HepG2 (cell line): ENCODE data around the gene ID4. TPM values are rescaled to one million over a fixed set of nuclear protein-coding genes. Genes with fewer than 3 reads are reported as not detected.
A peak's percentile ranks its signal among the peaks of the same experiment; 100 is the strongest.

ENCODE experiments used
- DMTF1 ChIP-seq: sonication (generic); formaldehyde crosslinking; IDR thresholded peaks from 2 replicates; pipeline ENCODE4 v1.4.0; 2020; ENCODE audit warnings: mild to moderate bottlenecking, missing genetic modification reagents
- EEA1 ChIP-seq: sonication (generic); formaldehyde crosslinking; IDR thresholded peaks from 2 replicates; pipeline ENCODE4 v1.5.1; 2020; ENCODE audit warnings: mild to moderate bottlenecking, missing genetic modification reagents, borderline replicate concordance
- HINFP ChIP-seq: sonication (generic); formaldehyde crosslinking; IDR thresholded peaks from 2 replicates; pipeline ENCODE4 v1.4.0; 2020; ENCODE audit warnings: low read depth, mild to moderate bottlenecking, missing genetic modification reagents
- MED13 ChIP-seq: sonication (generic); formaldehyde crosslinking; IDR thresholded peaks from 2 replicates; pipeline ENCODE4 v1.5.0; 2020; ENCODE audit warnings: missing genetic modification reagents
- ZBTB4 ChIP-seq: sonication (generic); formaldehyde crosslinking; IDR thresholded peaks from 2 replicates; pipeline ENCODE4 v1.4.0; 2020; ENCODE audit warnings: missing genetic modification reagents, mild to moderate bottlenecking, borderline replicate concordance
- ZBTB44 ChIP-seq: sonication (generic); formaldehyde crosslinking; IDR thresholded peaks from 2 replicates; pipeline ENCODE4 v1.4.0; 2020; ENCODE audit warnings: missing genetic modification reagents
- ZFP62 ChIP-seq: sonication (generic); formaldehyde crosslinking; IDR thresholded peaks from 2 replicates; pipeline ENCODE4 v1.4.0; 2020; ENCODE audit warnings: missing genetic modification reagents
- ZNF12 ChIP-seq: sonication (generic); formaldehyde crosslinking; IDR thresholded peaks from 2 replicates; pipeline ENCODE4 v1.5.0; 2020; ENCODE audit warnings: missing genetic modification reagents
- ZNF292 ChIP-seq: sonication (generic); formaldehyde crosslinking; IDR thresholded peaks from 2 replicates; pipeline ENCODE4 v1.8.1; 2022; ENCODE audit warnings: mild to moderate bottlenecking, low read depth, missing genetic modification reagents, borderline replicate concordance
- ZNF343 ChIP-seq: sonication (generic); formaldehyde crosslinking; IDR thresholded peaks from 2 replicates; pipeline ENCODE4 v1.4.0; 2020; ENCODE audit warnings: mild to moderate bottlenecking, missing genetic modification reagents
- ZNF543 ChIP-seq: sonication (generic); formaldehyde crosslinking; IDR thresholded peaks from 2 replicates; pipeline ENCODE4 v1.4.0; 2020; ENCODE audit warnings: mild to moderate bottlenecking, missing genetic modification reagents
- ZNF629 ChIP-seq: sonication (generic); formaldehyde crosslinking; conservative IDR thresholded peaks from 2 replicates; pipeline ENCODE4 v1.5.0; 2020; ENCODE audit warnings: missing genetic modification reagents
- ZNF75D ChIP-seq: sonication (generic); formaldehyde crosslinking; IDR thresholded peaks from 2 replicates; pipeline ENCODE4 v1.8.1; 2023; ENCODE audit warnings: missing genetic modification reagents, mild to moderate bottlenecking, borderline replicate concordance
- polyA plus RNA-seq, 8 experiments: library from polyadenylated mRNA; depleted of rRNA in 3 of 8; stranded (reverse) in 7 of 8; unstranded in 1 of 8; fragments of >200 nt; fragmentation: Illumina TruSeq in 4 of 8; extraction: Trizol in 4 of 8; gene quantifications; 2 replicates each; pipeline versions ENCODE4 v1.2.1 to v1.2.3, GENCODE V29; 2011 to 2016; ENCODE audit warnings: low read depth in 4 of 8, missing spikeins in 1 of 8, mixed read lengths in 1 of 8; ENCODE audit not compliant: insufficient read depth in 1 of 8
- total RNA-seq, 5 experiments: library from RNA; depleted of rRNA; stranded (reverse); fragments of >200 nt; fragmentation: Illumina TruSeq; extraction: Trizol; gene quantifications; 2 replicates each; pipeline ENCODE4 v1.2.3, GENCODE V29; 2016; ENCODE audit warnings: low read depth in 1 of 5

Gene ID4
- total and polyA plus RNA-seq, 2 of the 13 experiments (the other 11 are each of a cell fraction or from before 2014, with no cell fraction given): 0.20 to 0.44 TPM

- TF ChIP-seq EEA1 (CRISPR knock-in tag) (no peak), ZFP62 (CRISPR knock-in tag) (no peak), ZNF75D (CRISPR knock-in tag) (no peak), ZNF629 (CRISPR knock-in tag) (peak; percentile 54; the same call in 1 of the 2 replicates), DMTF1 (CRISPR knock-in tag) (no peak), ZBTB44 (CRISPR knock-in tag) (no peak), ZNF292 (peak; percentile 80; the same call in 1 of the 2 replicates), ZNF543 (CRISPR knock-in tag) (peak; percentile 77), ZBTB4 (CRISPR knock-in tag) (no peak), ZNF343 (CRISPR knock-in tag) (no peak), HINFP (CRISPR knock-in tag) (peak; percentile 64; the same call in 1 of the 2 replicates), MED13 (CRISPR knock-in tag) (peak; percentile 82), ZNF12 (CRISPR knock-in tag) (peak; percentile 46; the same call in 1 of the 2 replicates)
These were observed 32.7 kb upstream of the ID4 start (continued) for GRCh38 chr6:19804205-19805128.
